Measurements from ENCODE around the gene PFKFB3.

Gene PFKFB3

DNA sequence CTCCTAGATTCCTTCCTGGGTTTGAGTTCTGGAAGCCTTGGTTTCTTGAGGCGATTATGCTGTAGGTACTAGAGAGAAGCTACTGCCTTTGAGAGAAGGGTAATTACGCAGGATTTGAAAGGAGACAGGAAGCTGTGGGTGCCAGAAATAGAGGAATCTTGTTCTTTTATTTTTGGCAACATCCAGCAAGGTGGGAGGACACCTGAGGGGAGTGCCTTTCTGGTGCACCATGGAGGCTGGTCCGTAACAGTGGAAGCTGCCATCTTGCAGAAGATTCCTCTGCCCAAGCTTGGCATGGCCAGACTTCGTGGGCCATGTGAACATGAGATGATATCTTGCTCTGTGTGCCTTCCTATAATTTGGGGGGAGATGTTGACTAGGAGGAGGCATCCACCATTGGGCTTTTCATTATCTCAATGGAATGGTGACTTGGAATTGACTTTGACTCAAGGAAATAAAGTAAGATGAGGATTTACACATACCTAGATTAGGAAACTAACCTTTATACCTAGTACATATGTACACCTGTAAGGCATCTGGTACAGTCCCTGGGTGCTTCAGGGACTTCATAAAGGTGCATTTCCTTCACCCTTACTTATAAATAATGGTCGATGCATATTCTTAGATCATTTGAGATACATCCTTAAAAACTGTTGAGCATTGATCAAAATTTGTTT is 98.2 kb downstream of the PFKFB3 start:
- no peaks in the 10 kb centered on the region for H3K27me3 ChIP-seq (ENCODE audit: insufficient read depth, poor library complexity, severe bottlenecking)
- TF ChIP-seq CTCF (IDR thresholded peaks at IDR 0.05; ENCODE audit: poor library complexity, severe bottlenecking): no peak
- H3K36me3 ChIP-seq (ENCODE audit: low read depth): no peaks in the 10 kb centered on the region
- no peak overlapping the region for H3K4me3 ChIP-seq (ENCODE audit: severe bottlenecking)
- no peak overlapping the region for H3K27ac ChIP-seq (ENCODE audit: poor library complexity, severe bottlenecking)
- DNase-seq (ENCODE audit: low spot score) (no peak), ATAC-seq (ENCODE audit: low read depth) (no peak)
- peaks cover 35% of the 10 kb centered on the region for H3K4me1 ChIP-seq (ENCODE audit: insufficient read depth, poor library complexity, severe bottlenecking)
- no peaks in the 10 kb centered on the region for H3K9me3 ChIP-seq (ENCODE audit: severe bottlenecking)

- no peak overlapping the region for H3K27ac ChIP-seq (ENCODE audit: poor library complexity, severe bottlenecking)
- no peak for DNase-seq (ENCODE audit: low spot score)
- no peak overlapping the region for H3K4me3 ChIP-seq (ENCODE audit: severe bottlenecking)
- H3K27me3 ChIP-seq (ENCODE audit: insufficient read depth, poor library complexity, severe bottlenecking): no peaks in the 10 kb centered on the region
- H3K4me1 ChIP-seq (ENCODE audit: insufficient read depth, poor library complexity, severe bottlenecking): peaks cover 35% of the 10 kb centered on the region
- H3K36me3 ChIP-seq (ENCODE audit: low read depth): no peaks in the 10 kb centered on the region
- no peak for ATAC-seq (ENCODE audit: low read depth)
- no peaks in the 10 kb centered on the region for H3K9me3 ChIP-seq (ENCODE audit: severe bottlenecking)
- no peak for TF ChIP-seq CTCF (IDR thresholded peaks at IDR 0.05; ENCODE audit: poor library complexity, severe bottlenecking)
These were observed 98.8 kb downstream of the PFKFB3 start for GRCh38 chr10:6301488-6302075.
